Thyroid gland (tissue), 4 donors: ENCODE results near the gene BBC3. TPM values are rescaled to one million over a fixed set of nuclear protein-coding genes. Genes with fewer than 3 reads are reported as not detected.

ENCODE experiments used
- DNase-seq, 2 donors: peaks; one replicate each; pipeline ENCODE4 v3.0.0-alpha.2; 2019
- H3K27ac ChIP-seq, 3 donors: fragments of 200-600 bp; sonication (generic); 1 replicate in 2 of 3; 2 replicates in 1 of 3; pipeline ENCODE4 v1.5.1; 2016 to 2019; ENCODE audit warnings: mild to moderate bottlenecking in 1 of 3, moderate library complexity in 1 of 3
- H3K27me3 ChIP-seq: fragments of 200-600 bp; sonication (generic); one replicate; pipeline ENCODE4 v1.5.1; 2019
- H3K36me3 ChIP-seq, 2 donors: fragments of 200-600 bp; sonication (generic); one replicate each; pipeline ENCODE4 v1.5.1; 2016 to 2019
- H3K4me1 ChIP-seq, 2 donors: fragments of 200-600 bp; sonication (generic); one replicate each; pipeline ENCODE4 v1.5.1; 2017 to 2019
- H3K4me3 ChIP-seq, 3 donors: fragments of 200-600 bp; sonication (generic); replicated peaks in 1 of 3; 1 replicate in 2 of 3; 2 replicates in 1 of 3; pipeline ENCODE4 v1.5.1; 2016; ENCODE audit warnings: mild to moderate bottlenecking in 1 of 3
- H3K9me3 ChIP-seq: fragments of 200-600 bp; sonication (generic); one replicate; pipeline ENCODE4 v1.5.1; 2017
- POLR2A ChIP-seq, 2 donors: fragments of 450-650 bp; IDR thresholded peaks; one replicate each; pipeline ENCODE4 v1.6.1; 2017; ENCODE audit warnings: antibody characterized with exemption in 2 of 2, mild to moderate bottlenecking in 2 of 2, moderate library complexity in 1 of 2
- WGBS, 2 donors: methylation state at CpG; one replicate each; pipeline ENCODE4 v1.1.5; 2017; 5-methylcytosine and 5-hydroxymethylcytosine counted together
- intact Hi-C: fragments of 100-400 bp; cut with DNase I; formaldehyde crosslinking; loops from one replicate; pipeline ENCODE4 v1.15.1; 2023
- total RNA-seq, 4 donors: library from RNA; depleted of rRNA; stranded (reverse); fragments of >200 nt; gene quantifications; one replicate each; pipeline ENCODE4 v1.2.3, GENCODE V29; 2016
- TF ChIP-seq, protein P1 (sequence below), 6 experiments: fragments of 200-600 bp in 3 of 6; fragments of 450-650 bp in 3 of 6; sonication (generic) in 3 of 6; IDR thresholded peaks; one replicate each; pipeline ENCODE4 v1.5.1; 2016 to 2019; ENCODE audit warnings: antibody characterized with exemption in 6 of 6, mild to moderate bottlenecking in 2 of 6, inconsistent platforms in 1 of 6, moderate library complexity in 1 of 6

BBC3 gene
- total RNA-seq, 4 donors from 2014 or later = 2.4 to 7.7 (median 4.9) TPM

DNA sequence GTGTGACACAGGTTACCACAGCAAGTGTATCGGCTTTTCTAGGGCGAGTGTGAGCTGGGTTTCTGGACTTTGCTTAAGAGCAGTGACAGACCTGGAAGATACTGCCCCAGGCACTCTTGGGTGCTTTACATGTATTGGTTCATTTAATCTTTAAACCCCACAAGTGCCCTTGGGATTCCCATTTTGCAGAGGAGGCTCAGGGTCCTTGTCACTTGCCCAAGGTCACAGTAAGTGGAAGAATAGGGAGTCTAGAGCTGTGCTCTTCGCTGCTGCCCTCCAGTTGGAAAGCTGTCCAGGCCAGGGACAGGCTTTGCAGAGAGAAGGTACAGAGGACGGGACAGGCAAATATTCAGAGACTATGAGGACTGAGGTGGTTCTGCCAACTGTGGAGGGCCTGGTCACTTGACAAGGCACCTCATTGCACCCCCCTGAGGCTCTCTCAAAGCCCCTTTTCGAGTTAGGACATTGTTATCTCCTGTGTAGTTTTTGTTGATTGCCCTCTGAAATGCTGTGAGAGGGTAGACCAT is 42.4 kb downstream of the BBC3 start:
- WGBS, 2 donors = 78 to 79% methylated on average over 5 of the region's 5 CpGs
- no peak for TF ChIP-seq POLR2A (IDR thresholded peaks at IDR 0.05)
- TF ChIP-seq, protein P1, sequence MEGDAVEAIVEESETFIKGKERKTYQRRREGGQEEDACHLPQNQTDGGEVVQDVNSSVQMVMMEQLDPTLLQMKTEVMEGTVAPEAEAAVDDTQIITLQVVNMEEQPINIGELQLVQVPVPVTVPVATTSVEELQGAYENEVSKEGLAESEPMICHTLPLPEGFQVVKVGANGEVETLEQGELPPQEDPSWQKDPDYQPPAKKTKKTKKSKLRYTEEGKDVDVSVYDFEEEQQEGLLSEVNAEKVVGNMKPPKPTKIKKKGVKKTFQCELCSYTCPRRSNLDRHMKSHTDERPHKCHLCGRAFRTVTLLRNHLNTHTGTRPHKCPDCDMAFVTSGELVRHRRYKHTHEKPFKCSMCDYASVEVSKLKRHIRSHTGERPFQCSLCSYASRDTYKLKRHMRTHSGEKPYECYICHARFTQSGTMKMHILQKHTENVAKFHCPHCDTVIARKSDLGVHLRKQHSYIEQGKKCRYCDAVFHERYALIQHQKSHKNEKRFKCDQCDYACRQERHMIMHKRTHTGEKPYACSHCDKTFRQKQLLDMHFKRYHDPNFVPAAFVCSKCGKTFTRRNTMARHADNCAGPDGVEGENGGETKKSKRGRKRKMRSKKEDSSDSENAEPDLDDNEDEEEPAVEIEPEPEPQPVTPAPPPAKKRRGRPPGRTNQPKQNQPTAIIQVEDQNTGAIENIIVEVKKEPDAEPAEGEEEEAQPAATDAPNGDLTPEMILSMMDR (IDR thresholded peaks at IDR 0.05) = no peak
- Histone ChIP-seq H3K4me3 (no peak overlapping the region), H3K9me3 (no peaks in the 10 kb centered on the region), H3K27me3 (no peaks in the 10 kb centered on the region), H3K27ac (peak overlapping the region; percentile 81 to 90 (median 89)), H3K4me1 (peaks cover 51 to 69% of the 10 kb centered on the region in 2 donors), H3K36me3 (no peaks in the 10 kb centered on the region)
- intact Hi-C loops = no loop called here
- DNase-seq = peak; percentile 31 to 40

DNA sequence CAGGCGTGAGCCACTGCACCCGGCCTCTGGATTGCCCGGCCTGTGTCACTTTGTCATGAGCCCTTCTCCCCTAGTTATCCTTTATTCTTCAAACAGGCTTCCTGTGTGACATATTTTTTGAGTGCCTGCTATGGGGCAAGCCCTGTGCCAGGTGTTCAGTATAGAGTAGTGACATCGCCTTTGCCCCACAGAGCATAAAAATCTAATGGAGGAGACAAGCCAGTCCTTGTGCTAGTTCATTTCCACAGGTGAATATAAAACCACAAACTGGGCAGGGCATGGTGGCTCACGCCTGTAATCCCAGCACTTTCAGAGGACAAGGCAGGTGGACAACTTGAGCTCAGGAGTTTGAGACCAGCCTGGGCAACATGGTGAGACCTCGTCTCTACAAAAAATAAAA is 43.2 kb downstream of the BBC3 start:
- Histone ChIP-seq H3K9me3 (no peaks in the 10 kb centered on the region), H3K36me3 (no peaks in the 10 kb centered on the region), H3K27ac (peak overlapping the region; percentile 81 to 90 (median 89)), H3K4me1 (peaks cover 44 to 66% of the 10 kb centered on the region in 2 donors), H3K27me3 (no peaks in the 10 kb centered on the region), H3K4me3 (no peak overlapping the region)
- no peak for DNase-seq
- TF ChIP-seq, protein P1 (IDR thresholded peaks at IDR 0.05) = no peak
- TF ChIP-seq POLR2A (IDR thresholded peaks at IDR 0.05) = no peak
- 93 to 94% methylated on average over 6 of the region's 6 CpGs for WGBS, 2 donors
- intact Hi-C loops = no loop called here

DNA sequence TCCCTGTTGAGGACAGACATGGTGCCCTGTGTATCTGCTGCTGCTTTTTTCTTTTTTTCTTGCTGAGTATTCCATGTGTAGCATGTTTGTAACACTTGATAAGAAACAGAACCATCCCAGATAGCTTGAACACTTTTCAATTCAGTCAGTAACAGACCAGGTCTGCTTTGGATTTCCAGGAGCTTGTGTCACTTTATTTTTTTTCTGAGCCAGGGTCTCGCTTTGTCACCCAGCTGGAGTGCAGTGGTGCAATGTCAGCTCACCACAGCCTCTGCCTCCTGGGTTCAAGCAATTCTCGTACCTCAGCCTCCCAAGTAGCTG is 43.7 kb downstream of the BBC3 start:
- TF ChIP-seq, protein P1 (IDR thresholded peaks at IDR 0.05) = no peak
- no peak for TF ChIP-seq POLR2A (IDR thresholded peaks at IDR 0.05)
- H3K4me1 ChIP-seq = peaks cover 40 to 62% of the 10 kb centered on the region in 2 donors
- H3K36me3 ChIP-seq = no peaks in the 10 kb centered on the region
- no peaks in the 10 kb centered on the region for H3K27me3 ChIP-seq
- intact Hi-C loops = no loop called here
- DNase-seq = no peak
- H3K4me3 ChIP-seq = no peak overlapping the region
- H3K27ac ChIP-seq = peak overlapping the region; percentile 81 to 90 (median 89)
- 77 to 89% methylated on average over 2 of the region's 2 CpGs for WGBS, 2 donors
- no peaks in the 10 kb centered on the region for H3K9me3 ChIP-seq

DNA sequence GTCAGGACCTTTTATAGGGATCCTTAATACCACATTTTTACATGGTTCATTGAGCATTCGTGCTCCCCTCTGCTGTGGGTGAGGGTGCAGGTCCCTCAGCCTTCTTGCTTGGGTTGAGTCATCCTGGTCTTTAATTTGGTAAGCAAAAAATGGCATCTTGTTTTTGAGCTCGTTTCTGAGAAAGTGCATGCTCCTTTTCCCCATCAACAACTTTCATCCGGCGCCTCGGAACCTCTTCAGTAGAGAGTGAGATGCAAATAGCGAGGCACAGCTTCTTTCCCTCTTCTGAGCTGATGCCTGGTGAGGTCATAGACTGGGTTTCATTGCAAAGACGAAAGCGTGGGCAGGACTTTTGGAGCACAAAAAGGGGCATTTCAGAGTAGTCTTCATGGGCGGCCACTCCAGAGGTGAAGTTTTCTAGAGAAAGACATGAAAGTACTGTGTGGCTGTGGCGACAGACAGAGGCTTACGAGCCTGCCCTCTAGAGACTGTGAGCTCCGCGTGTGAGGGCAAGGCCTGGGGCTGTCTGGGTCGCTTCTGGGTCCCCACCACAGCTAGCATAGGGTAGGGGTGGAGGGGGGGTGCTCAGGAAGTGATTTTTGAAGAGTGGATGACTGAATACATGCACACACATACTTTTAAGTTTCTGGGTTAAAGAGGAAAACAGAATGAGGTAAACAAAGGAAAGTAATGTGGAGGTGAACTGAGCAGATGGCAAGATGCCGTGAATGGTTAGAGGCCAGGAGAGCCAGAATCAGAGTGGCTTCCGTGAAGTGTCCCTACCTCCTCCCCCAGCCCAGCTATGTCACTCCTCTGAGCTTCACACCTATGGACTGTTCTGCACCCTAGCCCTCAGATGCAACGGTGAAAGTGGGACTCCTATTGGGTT is 44.3 kb downstream of the BBC3 start:
- Histone ChIP-seq H3K36me3 (no peaks in the 10 kb centered on the region), H3K4me3 (no peak overlapping the region), H3K4me1 (peaks cover 40 to 62% of the 10 kb centered on the region in 2 donors), H3K27ac (peak overlapping the region; percentile 28 to 81 (median 31)), H3K9me3 (no peaks in the 10 kb centered on the region), H3K27me3 (no peaks in the 10 kb centered on the region)
- DNase-seq = peak; percentile 29
- intact Hi-C loops = no loop called here
- 66 to 75% methylated on average over 17 of the region's 17 CpGs for WGBS, 2 donors
- TF ChIP-seq, protein P1 (IDR thresholded peaks at IDR 0.05) = no peak
- no peak for TF ChIP-seq POLR2A (IDR thresholded peaks at IDR 0.05)

DNA sequence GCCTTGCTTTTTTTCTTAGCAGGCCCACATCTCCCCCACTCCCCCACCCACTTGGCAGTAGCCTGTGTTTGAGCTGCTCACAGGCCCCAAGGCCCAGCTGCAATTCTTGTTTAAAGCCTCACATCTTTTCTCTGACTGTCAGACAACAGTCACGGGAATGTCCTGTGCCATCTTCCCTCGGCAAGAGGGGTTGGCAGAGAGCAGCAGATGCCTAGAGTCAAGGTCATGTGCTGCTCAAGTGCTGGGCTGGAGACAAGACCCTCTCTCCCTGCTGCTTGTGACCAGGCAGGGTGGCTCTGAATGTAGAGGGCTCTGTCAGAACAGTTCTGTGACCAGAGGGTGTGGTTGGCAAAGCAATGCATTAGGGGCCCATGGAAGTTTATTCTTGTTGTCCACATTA is 47.4 kb downstream of the BBC3 start:
- H3K4me1 ChIP-seq = peaks cover 14 to 33% of the 10 kb centered on the region in 2 donors
- H3K9me3 ChIP-seq = no peaks in the 10 kb centered on the region
- peak overlapping the region in 1 of 3 donors; percentile 28 for H3K27ac ChIP-seq
- H3K27me3 ChIP-seq = no peaks in the 10 kb centered on the region
- no peak for DNase-seq
- 73 to 77% methylated on average over 2 of the region's 2 CpGs for WGBS, 2 donors
- intact Hi-C loops = no loop called here
- TF ChIP-seq, protein P1 (IDR thresholded peaks at IDR 0.05) = no peak
- TF ChIP-seq POLR2A (IDR thresholded peaks at IDR 0.05) = no peak
- no peak overlapping the region for H3K4me3 ChIP-seq
- no peaks in the 10 kb centered on the region for H3K36me3 ChIP-seq
